ENCODE results near the gene OR5AP2.
"Not testable (repeated sequence)": the region's sequence is repeated elsewhere in the genome, so short reads cannot be mapped to it uniquely, and the experiment has no call there.

OR5AP2 gene

DNA sequence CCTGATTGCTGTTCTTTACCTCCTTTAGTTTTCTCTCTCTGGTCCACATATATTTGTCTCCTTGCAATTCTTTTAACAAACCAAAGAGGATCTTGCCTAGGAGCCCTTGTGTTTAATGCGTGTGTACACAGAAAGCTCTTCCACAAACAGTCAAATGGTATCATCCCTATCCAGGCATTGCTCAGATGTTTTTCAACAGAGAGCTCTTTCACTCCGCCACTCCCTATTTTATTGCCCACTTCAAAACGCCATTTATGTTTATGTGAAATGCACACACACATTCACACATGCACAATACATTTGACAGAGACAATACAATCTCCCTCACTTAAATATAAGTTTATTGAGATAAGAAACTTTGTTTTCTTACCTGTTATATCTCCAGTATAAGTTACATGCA is 4.7 kb downstream of the OR5AP2 start:
- no peak for DNase-seq
- Histone ChIP-seq H3K27me3 (ENCODE audit: insufficient read depth, low read depth, severe bottlenecking) (peaks cover 41% of the 10 kb centered on the region), H3K9me3 (ENCODE audit: severe bottlenecking) (no peaks in the 10 kb centered on the region), H3K27ac (no peak overlapping the region), H3K4me3 (ENCODE audit: low read depth, low read length) (no peak overlapping the region), H3K36me3 (no peaks in the 10 kb centered on the region)
- TF ChIP-seq, protein P1, sequence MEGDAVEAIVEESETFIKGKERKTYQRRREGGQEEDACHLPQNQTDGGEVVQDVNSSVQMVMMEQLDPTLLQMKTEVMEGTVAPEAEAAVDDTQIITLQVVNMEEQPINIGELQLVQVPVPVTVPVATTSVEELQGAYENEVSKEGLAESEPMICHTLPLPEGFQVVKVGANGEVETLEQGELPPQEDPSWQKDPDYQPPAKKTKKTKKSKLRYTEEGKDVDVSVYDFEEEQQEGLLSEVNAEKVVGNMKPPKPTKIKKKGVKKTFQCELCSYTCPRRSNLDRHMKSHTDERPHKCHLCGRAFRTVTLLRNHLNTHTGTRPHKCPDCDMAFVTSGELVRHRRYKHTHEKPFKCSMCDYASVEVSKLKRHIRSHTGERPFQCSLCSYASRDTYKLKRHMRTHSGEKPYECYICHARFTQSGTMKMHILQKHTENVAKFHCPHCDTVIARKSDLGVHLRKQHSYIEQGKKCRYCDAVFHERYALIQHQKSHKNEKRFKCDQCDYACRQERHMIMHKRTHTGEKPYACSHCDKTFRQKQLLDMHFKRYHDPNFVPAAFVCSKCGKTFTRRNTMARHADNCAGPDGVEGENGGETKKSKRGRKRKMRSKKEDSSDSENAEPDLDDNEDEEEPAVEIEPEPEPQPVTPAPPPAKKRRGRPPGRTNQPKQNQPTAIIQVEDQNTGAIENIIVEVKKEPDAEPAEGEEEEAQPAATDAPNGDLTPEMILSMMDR (IDR thresholded peaks at IDR 0.05; ENCODE audit: low read depth, low read length) = no peak

DNA sequence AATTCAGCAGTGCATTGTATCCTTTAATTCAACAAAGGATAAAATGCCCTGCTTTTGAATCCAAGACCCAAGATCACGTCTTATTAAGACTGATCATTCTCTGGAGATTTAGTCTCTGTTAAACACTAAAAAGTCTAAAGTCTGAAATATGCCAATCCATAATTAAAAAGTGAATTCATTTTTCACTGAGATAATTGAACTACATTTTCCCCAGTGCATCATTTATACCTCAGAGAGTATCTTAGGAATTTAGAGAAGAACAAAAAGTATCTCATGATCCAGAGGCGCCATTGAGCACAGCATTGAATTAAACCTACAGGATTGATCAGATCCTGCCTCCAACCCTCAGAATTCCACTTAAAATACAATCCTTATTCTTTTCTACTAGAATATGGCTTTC is 5.4 kb downstream of the OR5AP2 start:
- H3K36me3 ChIP-seq = no peaks in the 10 kb centered on the region

DNA sequence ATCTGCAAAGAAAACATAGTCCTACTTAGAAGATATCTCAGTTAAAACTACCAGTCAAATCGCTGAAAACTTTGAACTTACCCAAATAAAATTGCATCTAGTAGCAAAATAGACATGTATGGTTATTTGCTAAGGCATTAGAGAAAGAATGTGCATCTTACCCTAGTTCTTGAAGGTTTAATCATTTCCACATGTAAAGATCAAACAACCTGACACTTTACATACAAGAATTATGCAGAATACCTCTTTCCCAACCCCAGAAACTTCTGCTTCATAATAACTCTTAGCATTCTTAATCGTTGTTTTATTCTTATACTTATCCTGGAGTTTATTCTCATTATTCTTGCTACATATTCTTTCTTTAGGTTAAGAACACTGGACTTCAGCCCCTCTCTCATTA is 9.9 kb downstream of the OR5AP2 start:
- Histone ChIP-seq H3K4me3 (ENCODE audit: low read depth, low read length) (no peak overlapping the region), H3K27ac (no peak overlapping the region), H3K36me3 (no peaks in the 10 kb centered on the region), H3K27me3 (ENCODE audit: insufficient read depth, low read depth, severe bottlenecking) (peaks cover 23% of the 10 kb centered on the region), H3K9me3 (ENCODE audit: severe bottlenecking) (no peaks in the 10 kb centered on the region)
- TF ChIP-seq, protein P1 (IDR thresholded peaks at IDR 0.05; ENCODE audit: low read depth, low read length) = no peak
- DNase-seq = no peak

More for the DNA sequence above, 5.4 kb downstream of the OR5AP2 start:
- TF ChIP-seq, protein P1 (IDR thresholded peaks at IDR 0.05; ENCODE audit: low read depth, low read length) = no peak
- Histone ChIP-seq H3K27me3 (ENCODE audit: insufficient read depth, low read depth, severe bottlenecking) (peaks cover 37% of the 10 kb centered on the region), H3K27ac (no peak overlapping the region), H3K9me3 (ENCODE audit: severe bottlenecking) (no peaks in the 10 kb centered on the region), H3K4me3 (ENCODE audit: low read depth, low read length) (no peak overlapping the region)
- DNase-seq = no peak

DNA sequence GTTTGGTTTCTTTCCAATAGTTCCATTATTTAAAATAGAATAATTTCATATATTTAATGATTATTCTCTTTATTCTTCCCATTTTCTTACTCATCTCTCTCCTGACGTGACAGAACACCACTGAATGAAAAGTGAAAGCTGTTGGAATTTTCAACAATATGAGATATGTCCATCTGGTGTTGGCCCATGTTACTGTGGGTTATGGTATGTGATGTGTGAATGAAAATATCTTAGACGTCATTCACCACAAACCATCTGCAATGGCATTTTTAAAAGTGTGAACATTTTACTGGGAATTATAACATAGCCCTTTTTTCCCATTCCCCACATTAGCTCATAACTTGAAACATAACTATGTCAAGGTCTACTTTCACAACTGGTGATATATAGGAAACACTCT is 16.3 kb downstream of the OR5AP2 start:
- Histone ChIP-seq H3K27me3 (ENCODE audit: insufficient read depth, low read depth, severe bottlenecking) (peaks cover 32% of the 10 kb centered on the region), H3K36me3 (no peaks in the 10 kb centered on the region), H3K27ac (no peak overlapping the region), H3K9me3 (ENCODE audit: severe bottlenecking) (no peaks in the 10 kb centered on the region), H3K4me3 (ENCODE audit: low read depth, low read length) (no peak overlapping the region)
- no peak for DNase-seq
- TF ChIP-seq, protein P1 (IDR thresholded peaks at IDR 0.05; ENCODE audit: low read depth, low read length) = no peak

DNA sequence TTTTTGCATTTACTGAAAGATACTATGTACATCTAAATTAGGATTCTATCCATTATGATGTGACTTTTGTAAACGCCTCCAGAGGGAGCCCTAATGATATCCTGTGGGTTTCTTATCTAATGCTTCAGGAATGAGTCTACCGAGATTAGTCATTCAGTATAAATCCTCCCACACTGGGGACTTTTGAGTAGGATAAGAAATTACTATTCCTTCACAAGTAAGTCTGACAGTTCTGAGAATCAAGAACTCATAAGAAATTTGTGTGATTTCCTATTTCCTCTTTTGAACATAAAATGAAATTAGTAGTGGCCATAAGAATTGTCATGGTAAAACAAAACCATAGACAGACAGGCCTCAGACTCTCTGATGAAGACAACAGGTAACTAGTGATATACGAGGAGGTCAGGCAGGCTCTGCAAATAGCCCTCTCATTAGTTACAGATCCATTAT is 17.6 kb downstream of the OR5AP2 start:
- TF ChIP-seq, protein P1 (IDR thresholded peaks at IDR 0.05; ENCODE audit: low read depth, low read length) = no peak
- peaks cover 35% of the 10 kb centered on the region for H3K27me3 ChIP-seq (ENCODE audit: insufficient read depth, low read depth, severe bottlenecking)
- DNase-seq = no peak

DNA sequence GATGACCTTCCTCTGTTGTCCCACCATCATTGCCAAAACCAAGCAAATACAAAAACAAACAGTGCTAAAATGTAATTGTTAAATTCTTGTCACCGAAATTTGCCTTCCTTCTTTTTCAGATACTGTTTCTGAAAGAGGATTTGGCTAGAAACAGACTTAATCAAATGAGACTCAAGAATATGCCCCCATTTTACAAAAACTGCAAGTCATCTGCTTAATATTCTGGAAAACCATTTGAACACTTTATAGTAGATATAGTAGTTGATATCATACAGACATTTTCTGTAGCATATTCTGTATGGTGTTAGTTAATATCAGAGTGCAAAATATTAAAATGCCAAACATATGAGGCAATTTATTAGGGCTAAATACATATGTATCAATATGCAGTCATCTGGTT is 31.1 kb downstream of the OR5AP2 start:
- TF ChIP-seq, protein P1 (IDR thresholded peaks at IDR 0.05; ENCODE audit: low read depth, low read length) = no peak
- no peaks in the 10 kb centered on the region for H3K36me3 ChIP-seq
- DNase-seq = no peak
- no peak overlapping the region for H3K4me3 ChIP-seq (ENCODE audit: low read depth, low read length)
- peaks cover 34% of the 10 kb centered on the region for H3K27me3 ChIP-seq (ENCODE audit: insufficient read depth, low read depth, severe bottlenecking)
- H3K27ac ChIP-seq = no peak overlapping the region
- no peaks in the 10 kb centered on the region for H3K9me3 ChIP-seq (ENCODE audit: severe bottlenecking)

More for the DNA sequence above, 17.6 kb downstream of the OR5AP2 start:
- H3K9me3 ChIP-seq (ENCODE audit: severe bottlenecking) = no peaks in the 10 kb centered on the region
- no peak overlapping the region for H3K4me3 ChIP-seq (ENCODE audit: low read depth, low read length)
- no peaks in the 10 kb centered on the region for H3K36me3 ChIP-seq
- H3K27ac ChIP-seq = no peak overlapping the region

DNA sequence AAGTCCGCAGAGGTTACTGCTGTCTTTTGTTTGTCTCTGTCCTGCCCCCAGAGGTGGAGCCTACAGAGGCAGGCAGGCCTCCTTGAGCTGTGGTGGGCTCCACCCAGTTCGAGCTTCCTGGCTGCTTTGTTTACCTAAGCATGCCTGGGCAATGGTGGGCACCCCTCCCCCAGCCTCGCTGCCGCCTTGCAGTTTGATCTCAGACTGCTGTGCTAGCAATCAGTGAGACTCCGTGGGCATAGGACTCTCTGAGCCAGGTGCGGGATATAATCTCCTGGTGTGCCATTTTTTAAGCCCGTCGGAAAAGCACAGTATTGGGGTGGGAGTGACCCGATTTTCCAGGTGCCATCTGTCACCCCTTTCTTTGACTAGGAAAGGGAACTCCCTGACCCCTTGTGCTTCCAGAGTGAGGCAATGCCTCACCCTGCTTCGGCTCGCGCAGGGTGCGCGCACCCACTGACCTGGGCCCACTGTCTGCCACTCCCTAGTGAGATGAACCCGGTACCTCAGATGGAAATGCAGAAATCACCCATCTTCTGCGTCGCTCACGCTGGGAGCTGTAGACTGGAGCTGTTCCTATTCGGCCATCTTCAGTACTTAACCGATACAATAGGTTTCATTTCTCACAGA is 50.0 kb downstream of the OR5AP2 start:
- H3K4me3 ChIP-seq (ENCODE audit: low read depth, low read length); DNase-seq; H3K9me3 ChIP-seq (ENCODE audit: severe bottlenecking); H3K36me3 ChIP-seq; H3K27me3 ChIP-seq (ENCODE audit: insufficient read depth, low read depth, severe bottlenecking); H3K27ac ChIP-seq: not testable (repeated sequence)
